RWPE2 (cell line): Measurements from ENCODE around the gene SLC10A3.
A peak's percentile ranks its signal among the peaks of the same experiment; 100 is the strongest.

ENCODE experiments used
- ATAC-seq: fragments of 200-7000 bp; cut with Tn5 transposase; 3 replicates; pipeline ENCODE4 v1.9.1; 2021; ENCODE audit warnings: low read depth
- DNase-seq: peaks from one replicate; pipeline ENCODE4 v3.0.0-alpha.2; 2020; ENCODE audit warnings: low spot score
- H3K27ac ChIP-seq: fragments of 450-650 bp; 2 replicates; pipeline ENCODE4 v1.5.1; 2017; ENCODE audit warnings: mild to moderate bottlenecking; ENCODE audit not compliant: poor library complexity, severe bottlenecking
- H3K27me3 ChIP-seq: fragments of 250-450 bp; sonication (Bioruptor Pico); 2 replicates; pipeline ENCODE4 v1.5.1; 2021; ENCODE audit warnings: mild to moderate bottlenecking, moderate library complexity; ENCODE audit not compliant: insufficient read depth, poor library complexity, severe bottlenecking
- H3K36me3 ChIP-seq: fragments of 250-450 bp; sonication (Bioruptor Pico); 2 replicates; pipeline ENCODE4 v1.5.1; 2020; ENCODE audit warnings: low read depth, mild to moderate bottlenecking, moderate library complexity
- H3K4me1 ChIP-seq: fragments of 250-450 bp; sonication (Bioruptor Pico); 2 replicates; pipeline ENCODE4 v1.5.1; 2021; ENCODE audit warnings: mild to moderate bottlenecking, moderate library complexity; ENCODE audit not compliant: insufficient read depth, poor library complexity, severe bottlenecking
- H3K4me3 ChIP-seq: fragments of 250-450 bp; sonication (Bioruptor Pico); 2 replicates; pipeline ENCODE4 v1.5.1; 2021; ENCODE audit warnings: mild to moderate bottlenecking, moderate library complexity; ENCODE audit not compliant: severe bottlenecking
- H3K9me3 ChIP-seq: fragments of 250-450 bp; sonication (Bioruptor Pico); 2 replicates; pipeline ENCODE4 v1.5.1; 2021; ENCODE audit warnings: mild to moderate bottlenecking, moderate library complexity; ENCODE audit not compliant: severe bottlenecking
- TF ChIP-seq, protein P1 (sequence below): fragments of 450-650 bp; IDR thresholded peaks from one replicate; pipeline ENCODE4 v1.5.1; 2017; ENCODE audit warnings: mild to moderate bottlenecking, moderate library complexity; ENCODE audit not compliant: poor library complexity, severe bottlenecking

The SLC10A3 gene

DNA sequence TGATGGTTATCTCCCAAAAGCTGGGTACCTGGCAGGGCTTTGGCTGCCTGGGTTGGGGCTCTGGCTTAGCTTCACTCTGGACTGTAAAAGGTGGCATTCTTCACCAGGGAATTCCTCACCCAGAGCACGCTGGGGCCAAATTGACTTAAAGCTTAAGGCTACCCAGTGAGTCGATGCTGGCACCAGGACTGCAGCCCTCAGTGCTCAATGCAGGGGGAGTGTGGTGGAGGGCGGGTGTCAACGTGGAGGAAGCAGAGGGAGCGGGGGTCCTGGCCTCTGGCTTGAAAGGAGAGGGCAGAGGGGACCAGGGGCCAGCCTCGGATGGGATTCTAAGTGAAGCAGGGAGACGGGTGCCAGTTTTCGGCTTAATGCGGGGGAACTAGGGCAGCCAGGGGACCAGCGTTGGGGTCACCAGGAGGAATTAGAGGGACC lies 46.9 kb downstream of the SLC10A3 start:
- peak overlapping the region; percentile 55 for H3K27ac ChIP-seq
- DNase-seq (no peak), ATAC-seq (peak; percentile 21; the same call in 2 of the 3 replicates)
- TF ChIP-seq, protein P1, sequence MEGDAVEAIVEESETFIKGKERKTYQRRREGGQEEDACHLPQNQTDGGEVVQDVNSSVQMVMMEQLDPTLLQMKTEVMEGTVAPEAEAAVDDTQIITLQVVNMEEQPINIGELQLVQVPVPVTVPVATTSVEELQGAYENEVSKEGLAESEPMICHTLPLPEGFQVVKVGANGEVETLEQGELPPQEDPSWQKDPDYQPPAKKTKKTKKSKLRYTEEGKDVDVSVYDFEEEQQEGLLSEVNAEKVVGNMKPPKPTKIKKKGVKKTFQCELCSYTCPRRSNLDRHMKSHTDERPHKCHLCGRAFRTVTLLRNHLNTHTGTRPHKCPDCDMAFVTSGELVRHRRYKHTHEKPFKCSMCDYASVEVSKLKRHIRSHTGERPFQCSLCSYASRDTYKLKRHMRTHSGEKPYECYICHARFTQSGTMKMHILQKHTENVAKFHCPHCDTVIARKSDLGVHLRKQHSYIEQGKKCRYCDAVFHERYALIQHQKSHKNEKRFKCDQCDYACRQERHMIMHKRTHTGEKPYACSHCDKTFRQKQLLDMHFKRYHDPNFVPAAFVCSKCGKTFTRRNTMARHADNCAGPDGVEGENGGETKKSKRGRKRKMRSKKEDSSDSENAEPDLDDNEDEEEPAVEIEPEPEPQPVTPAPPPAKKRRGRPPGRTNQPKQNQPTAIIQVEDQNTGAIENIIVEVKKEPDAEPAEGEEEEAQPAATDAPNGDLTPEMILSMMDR, result no peak
- H3K36me3 ChIP-seq, result peaks cover 22% of the 10 kb centered on the region
- H3K4me3 ChIP-seq, result peak overlapping the region; percentile 84
- no peaks in the 10 kb centered on the region for H3K4me1 ChIP-seq
- H3K27me3 ChIP-seq, result no peaks in the 10 kb centered on the region
- no peaks in the 10 kb centered on the region for H3K9me3 ChIP-seq

GRCh38 chrX:154441984-154442707 lies 48.3 kb downstream of the SLC10A3 start:
- ATAC-seq, result peak; percentile 80
- Histone ChIP-seq H3K4me1 (no peaks in the 10 kb centered on the region), H3K4me3 (no peak overlapping the region), H3K36me3 (peaks cover 27% of the 10 kb centered on the region), H3K27ac (peak overlapping the region; percentile 55), H3K9me3 (no peaks in the 10 kb centered on the region), H3K27me3 (no peaks in the 10 kb centered on the region)
- no peak for DNase-seq
- TF ChIP-seq, protein P1, result no peak

- no peak for DNase-seq
- peaks cover 27% of the 10 kb centered on the region for H3K36me3 ChIP-seq
- ATAC-seq, result no peak
- no peaks in the 10 kb centered on the region for H3K4me1 ChIP-seq
- no peaks in the 10 kb centered on the region for H3K27me3 ChIP-seq
- TF ChIP-seq, protein P1, result no peak
- H3K9me3 ChIP-seq, result no peaks in the 10 kb centered on the region
- H3K27ac ChIP-seq, result peak overlapping the region; percentile 55
- H3K4me3 ChIP-seq, result no peak overlapping the region
Measured at GRCh38 chrX:154441564-154441963, 48.9 kb downstream of the SLC10A3 start.

DNA sequence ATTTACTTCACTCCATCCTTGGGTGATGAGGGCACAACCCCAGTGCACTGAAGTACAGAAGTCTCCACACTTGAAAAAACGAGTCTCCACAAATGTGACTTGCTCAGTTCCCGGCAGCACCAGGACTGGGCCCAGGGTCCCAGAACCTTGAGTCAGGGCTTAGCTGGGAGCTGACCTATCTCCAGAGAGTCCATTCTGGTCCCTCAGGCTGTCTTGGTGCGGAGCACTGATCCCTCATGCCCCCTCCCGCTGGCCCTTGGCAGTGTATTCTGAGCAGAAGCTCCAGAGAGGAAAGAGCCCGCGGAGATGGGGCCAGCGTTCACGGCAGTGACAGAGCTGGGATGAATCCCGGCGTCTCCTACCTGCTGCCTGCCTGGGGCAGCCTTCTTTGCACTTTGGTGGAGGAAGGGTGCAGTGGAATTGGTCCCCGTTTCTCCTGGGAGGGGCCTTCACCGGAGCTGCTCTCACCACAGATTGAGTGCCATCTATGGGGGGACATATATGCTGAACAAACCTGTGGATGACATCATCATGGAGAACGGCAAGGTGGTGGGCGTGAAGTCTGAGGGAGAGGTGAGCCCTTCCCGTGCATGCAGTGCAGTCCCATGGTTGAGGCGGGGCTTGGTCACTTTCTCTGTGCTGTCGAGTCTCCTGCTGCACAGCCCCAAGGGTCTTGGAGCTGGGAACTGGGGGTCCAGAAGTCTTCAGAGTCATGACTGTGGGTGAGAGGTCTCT lies 49.6 kb downstream of the SLC10A3 start:
- Histone ChIP-seq H3K4me3 (no peak overlapping the region), H3K9me3 (no peaks in the 10 kb centered on the region), H3K27ac (no peak overlapping the region), H3K4me1 (no peaks in the 10 kb centered on the region), H3K27me3 (no peaks in the 10 kb centered on the region), H3K36me3 (peaks cover 27% of the 10 kb centered on the region)
- DNase-seq, result no peak
- TF ChIP-seq, protein P1, result no peak
- ATAC-seq, result no peak
